SK-N-SH treated with all-trans-retinoic acid at 6 μM for 48 hours (cell line): ENCODE results near the gene ISG15.
A peak's percentile ranks its signal among the peaks of the same experiment; 100 is the strongest.
"Not testable (repeated sequence)": the region's sequence is repeated elsewhere in the genome, so short reads cannot be mapped to it uniquely, and the experiment has no call there.

ENCODE experiments used
- ATAC-seq: fragments of 200-7000 bp; cut with Tn5 transposase; 3 replicates; pipeline ENCODE4 v1.9.1; 2020; ENCODE audit warnings: mild to moderate bottlenecking, moderate library complexity
- ARNTL ChIP-seq: fragments of 450-650 bp; formaldehyde crosslinking; IDR thresholded peaks from 2 replicates; pipeline ENCODE4 v1.5.0; 2020; ENCODE audit warnings: low read depth, mild to moderate bottlenecking, moderate library complexity, borderline replicate concordance
- BACH2 ChIP-seq: fragments of 250-450 bp; sonication (Bioruptor Pico); IDR thresholded peaks from 2 replicates; pipeline ENCODE4 v1.9.0; 2021; ENCODE audit warnings: mild to moderate bottlenecking, borderline replicate concordance
- CSDC2 ChIP-seq: fragments of 250-450 bp; sonication (Bioruptor Pico); IDR thresholded peaks from 2 replicates; pipeline ENCODE4 v1.5.0; 2020; ENCODE audit warnings: mild to moderate bottlenecking, moderate library complexity
- CSRNP3 ChIP-seq: fragments of 250-450 bp; sonication (Bioruptor Pico); IDR thresholded peaks from 2 replicates; pipeline ENCODE4 v1.5.1; 2021; ENCODE audit warnings: mild to moderate bottlenecking, moderate library complexity
- ESRRG ChIP-seq: fragments of 250-450 bp; sonication (Bioruptor Pico); IDR thresholded peaks from 2 replicates; pipeline ENCODE4 v1.6.1; 2021; ENCODE audit warnings: mild to moderate bottlenecking
- GLIS3 ChIP-seq: fragments of 250-450 bp; sonication (Bioruptor Pico); IDR thresholded peaks from 2 replicates; pipeline ENCODE4 v1.5.0; 2020; ENCODE audit warnings: mild to moderate bottlenecking, moderate library complexity
- ISL1 ChIP-seq: fragments of 250-450 bp; sonication (Bioruptor Pico); IDR thresholded peaks from 2 replicates; pipeline ENCODE4 v2.1.2; 2022; ENCODE audit warnings: mild to moderate bottlenecking, moderate library complexity
- OSR1 ChIP-seq: fragments of 250-450 bp; sonication (Bioruptor Pico); IDR thresholded peaks from 2 replicates; pipeline ENCODE4 v1.8.0; 2022; ENCODE audit warnings: moderate library complexity, mild to moderate bottlenecking, inconsistent platforms
- PATZ1 ChIP-seq: fragments of 250-450 bp; sonication (Bioruptor Pico); IDR thresholded peaks from 2 replicates; pipeline ENCODE4 v1.8.0; 2020; ENCODE audit warnings: mild to moderate bottlenecking, moderate library complexity, borderline replicate concordance
- POU6F1 ChIP-seq: fragments of 250-450 bp; sonication (Bioruptor Pico); IDR thresholded peaks from 2 replicates; pipeline ENCODE4 v1.8.0; 2021; ENCODE audit warnings: low read depth, mild to moderate bottlenecking, moderate library complexity, borderline replicate concordance
- PPARA ChIP-seq: fragments of 250-450 bp; sonication (Bioruptor Pico); IDR thresholded peaks from 2 replicates; pipeline ENCODE4 v1.5.0; 2020; ENCODE audit warnings: mild to moderate bottlenecking, borderline replicate concordance
- TOX ChIP-seq: fragments of 250-450 bp; sonication (Bioruptor Pico); IDR thresholded peaks from 2 replicates; pipeline ENCODE4 v1.8.0; 2021; ENCODE audit warnings: mild to moderate bottlenecking, moderate library complexity, borderline replicate concordance
- ZC3H10 ChIP-seq: fragments of 250-450 bp; sonication (Bioruptor Pico); IDR thresholded peaks from 2 replicates; pipeline ENCODE4 v1.5.1; 2021; ENCODE audit warnings: mild to moderate bottlenecking, moderate library complexity
- ZFP3 ChIP-seq: fragments of 250-450 bp; sonication (Bioruptor Pico); IDR thresholded peaks from 2 replicates; pipeline ENCODE4 v1.5.0; 2020; ENCODE audit warnings: mild to moderate bottlenecking, moderate library complexity
- ZFP30 ChIP-seq: fragments of 450-650 bp; formaldehyde crosslinking; IDR thresholded peaks from 2 replicates; pipeline ENCODE4 v1.5.0; 2022; ENCODE audit warnings: mild to moderate bottlenecking, moderate library complexity
- ZNF565 ChIP-seq: fragments of 450-650 bp; formaldehyde crosslinking; conservative IDR thresholded peaks from 2 replicates; pipeline ENCODE4 v1.5.0; 2020; ENCODE audit warnings: low read depth, mild to moderate bottlenecking, moderate library complexity
- ZNF70 ChIP-seq: fragments of 450-650 bp; formaldehyde crosslinking; IDR thresholded peaks from 2 replicates; pipeline ENCODE4 v1.5.0; 2020; ENCODE audit warnings: mild to moderate bottlenecking, moderate library complexity
- ZNF8 ChIP-seq: fragments of 450-650 bp; formaldehyde crosslinking; IDR thresholded peaks from 2 replicates; pipeline ENCODE4 v1.5.0; 2020; ENCODE audit warnings: mild to moderate bottlenecking, moderate library complexity
- TF ChIP-seq, protein P1 (sequence below): fragments of 250-450 bp; sonication (Bioruptor Pico); IDR thresholded peaks from 2 replicates; pipeline ENCODE4 v1.5.0; 2020; ENCODE audit warnings: mild to moderate bottlenecking, moderate library complexity

Gene ISG15

GRCh38 chr1:1014799-1015681, 1.7 kb downstream of the ISG15 start:
- ATAC-seq, result no peak
- TF ChIP-seq ZNF8 (no peak), ARNTL (CRISPR knock-in tag) (no peak), CSRNP3 (CRISPR knock-in tag) (no peak), OSR1 (no peak), ZNF70 (CRISPR knock-in tag) (no peak), POU6F1 (CRISPR knock-in tag) (no peak), ZNF565 (CRISPR knock-in tag) (no peak), TOX (CRISPR knock-in tag) (no peak), CSDC2 (no peak), ZFP30 (CRISPR knock-in tag) (no peak), ZC3H10 (CRISPR knock-in tag) (no peak)

- ATAC-seq, result not testable (repeated sequence)
These were observed 4.4 kb downstream of the ISG15 start for GRCh38 chr1:1017397-1018320.

DNA sequence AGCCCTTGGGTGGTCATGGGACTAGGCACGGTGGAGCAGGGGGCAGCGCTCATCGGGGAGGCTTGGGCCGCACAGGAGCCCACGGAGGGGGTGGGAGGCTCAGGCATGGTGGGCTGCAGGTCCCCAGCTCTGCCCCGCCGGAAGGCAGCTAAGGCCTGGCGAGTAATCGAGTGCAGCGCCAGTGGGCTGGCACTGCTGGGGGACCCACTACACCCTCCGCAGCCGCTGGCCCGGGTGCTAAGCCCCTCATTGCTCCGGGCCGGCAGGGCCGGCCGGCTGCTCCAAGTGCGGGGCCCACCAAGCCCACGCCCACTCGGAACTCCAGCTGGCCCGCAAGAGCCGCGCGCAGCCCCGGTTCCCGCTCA, 5.0 kb downstream of the ISG15 start:
- ATAC-seq, result not testable (repeated sequence)

DNA sequence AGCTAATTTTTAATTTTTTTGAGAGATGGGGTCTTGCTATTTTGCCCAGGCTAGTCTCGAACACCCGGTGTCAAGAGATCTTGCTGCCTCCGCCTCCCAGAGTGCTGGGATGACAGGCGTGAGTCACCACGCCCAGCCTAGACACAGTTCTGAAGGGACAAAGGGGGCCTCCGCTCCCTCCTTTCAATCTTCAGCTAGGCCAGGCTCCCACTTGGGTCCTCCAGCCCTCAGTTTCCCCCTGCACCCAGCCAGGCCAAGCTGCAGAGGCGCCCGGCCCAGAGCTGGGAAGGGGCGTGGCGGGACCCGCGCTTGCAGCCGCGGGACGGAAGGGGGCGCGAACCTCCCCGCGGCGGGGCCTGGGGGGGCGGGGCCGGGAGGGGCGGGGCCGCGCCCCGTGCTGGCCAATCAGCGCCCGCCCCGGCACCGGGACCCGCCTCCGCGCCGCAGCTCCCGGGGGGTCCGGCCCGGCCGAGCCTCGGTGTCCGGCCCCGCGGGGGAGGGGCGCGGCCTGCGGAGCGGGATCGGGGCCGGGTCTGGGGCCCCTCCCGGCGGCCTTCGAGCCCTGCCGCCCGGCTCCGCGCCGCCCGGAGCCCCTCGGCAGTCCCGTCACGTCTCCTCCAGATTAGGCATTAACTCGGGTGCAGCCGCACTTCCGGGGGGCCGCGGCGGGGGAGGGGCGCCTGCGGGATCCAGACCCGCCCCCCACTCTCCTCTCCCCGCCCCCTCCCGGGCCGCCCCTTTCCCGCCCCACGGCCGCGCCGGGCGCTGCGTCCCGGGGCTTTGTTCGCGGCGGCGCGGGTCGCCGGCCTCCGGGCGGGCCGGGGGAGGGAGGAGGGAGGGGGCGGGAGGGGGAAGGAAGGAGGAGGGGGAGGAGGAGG, 6.1 kb downstream of the ISG15 start:
- peak; percentile 68 for ATAC-seq
- no peak for TF ChIP-seq ZNF565 (CRISPR knock-in tag)
- TF ChIP-seq ESRRG (CRISPR knock-in tag), result no peak
- no peak for TF ChIP-seq ZFP30 (CRISPR knock-in tag)
- TF ChIP-seq, protein P1, sequence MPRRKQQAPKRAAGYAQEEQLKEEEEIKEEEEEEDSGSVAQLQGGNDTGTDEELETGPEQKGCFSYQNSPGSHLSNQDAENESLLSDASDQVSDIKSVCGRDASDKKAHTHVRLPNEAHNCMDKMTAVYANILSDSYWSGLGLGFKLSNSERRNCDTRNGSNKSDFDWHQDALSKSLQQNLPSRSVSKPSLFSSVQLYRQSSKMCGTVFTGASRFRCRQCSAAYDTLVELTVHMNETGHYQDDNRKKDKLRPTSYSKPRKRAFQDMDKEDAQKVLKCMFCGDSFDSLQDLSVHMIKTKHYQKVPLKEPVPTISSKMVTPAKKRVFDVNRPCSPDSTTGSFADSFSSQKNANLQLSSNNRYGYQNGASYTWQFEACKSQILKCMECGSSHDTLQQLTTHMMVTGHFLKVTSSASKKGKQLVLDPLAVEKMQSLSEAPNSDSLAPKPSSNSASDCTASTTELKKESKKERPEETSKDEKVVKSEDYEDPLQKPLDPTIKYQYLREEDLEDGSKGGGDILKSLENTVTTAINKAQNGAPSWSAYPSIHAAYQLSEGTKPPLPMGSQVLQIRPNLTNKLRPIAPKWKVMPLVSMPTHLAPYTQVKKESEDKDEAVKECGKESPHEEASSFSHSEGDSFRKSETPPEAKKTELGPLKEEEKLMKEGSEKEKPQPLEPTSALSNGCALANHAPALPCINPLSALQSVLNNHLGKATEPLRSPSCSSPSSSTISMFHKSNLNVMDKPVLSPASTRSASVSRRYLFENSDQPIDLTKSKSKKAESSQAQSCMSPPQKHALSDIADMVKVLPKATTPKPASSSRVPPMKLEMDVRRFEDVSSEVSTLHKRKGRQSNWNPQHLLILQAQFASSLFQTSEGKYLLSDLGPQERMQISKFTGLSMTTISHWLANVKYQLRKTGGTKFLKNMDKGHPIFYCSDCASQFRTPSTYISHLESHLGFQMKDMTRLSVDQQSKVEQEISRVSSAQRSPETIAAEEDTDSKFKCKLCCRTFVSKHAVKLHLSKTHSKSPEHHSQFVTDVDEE (CRISPR knock-in tag), result no peak
- no peak for TF ChIP-seq ARNTL (CRISPR knock-in tag)
- TF ChIP-seq ZC3H10 (CRISPR knock-in tag), result no peak
- TF ChIP-seq BACH2 (CRISPR knock-in tag), result no peak
- no peak for TF ChIP-seq GLIS3
- no peak for TF ChIP-seq ISL1 (CRISPR knock-in tag)
- TF ChIP-seq, all 23 proteins: peak for 0

DNA sequence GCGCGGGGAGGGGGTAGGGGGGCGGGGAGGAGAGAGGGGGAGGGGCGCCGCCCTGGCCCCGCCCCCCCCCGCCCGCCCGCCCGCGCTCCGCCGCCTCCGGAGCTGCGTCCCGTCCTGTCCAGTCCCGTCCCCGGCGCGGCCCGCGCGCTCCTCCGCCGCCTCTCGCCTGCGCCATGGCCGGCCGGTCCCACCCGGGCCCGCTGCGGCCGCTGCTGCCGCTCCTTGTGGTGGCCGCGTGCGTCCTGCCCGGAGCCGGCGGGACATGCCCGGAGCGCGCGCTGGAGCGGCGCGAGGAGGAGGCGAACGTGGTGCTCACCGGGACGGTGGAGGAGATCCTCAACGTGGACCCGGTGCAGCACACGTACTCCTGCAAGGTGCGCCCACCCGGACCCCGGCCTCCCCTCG, 6.7 kb downstream of the ISG15 start, which contains the start of gene AGRN:
Gene AGRN, plus strand, starts transcription at position 121 of the 405 bp plus-strand sequence. Its CDS starts 53 bp downstream, at position 174.
- peak; percentile 30 for ATAC-seq

More for the DNA sequence above, 6.7 kb downstream of the ISG15 start, which contains the start of gene AGRN:
- no peak for TF ChIP-seq PATZ1
- TF ChIP-seq CSRNP3 (CRISPR knock-in tag), result no peak
- no peak for TF ChIP-seq GLIS3
- TF ChIP-seq BACH2 (CRISPR knock-in tag), result no peak
- TF ChIP-seq ISL1 (CRISPR knock-in tag), result no peak
- no peak for TF ChIP-seq ZC3H10 (CRISPR knock-in tag)
- no peak for TF ChIP-seq ZFP3 (CRISPR knock-in tag)
- no peak for TF ChIP-seq ZFP30 (CRISPR knock-in tag)
- TF ChIP-seq PPARA (CRISPR knock-in tag), result no peak
